SK-N-SH (cell line): Measurements from ENCODE around the gene NR2C1.

Experiments used
- ELF1 ChIP-seq: IDR thresholded peaks from 2 replicates; pipeline ENCODE4 v1.4.0; 2012
- FOXM1 ChIP-seq: IDR thresholded peaks from 2 replicates; pipeline ENCODE4 v1.4.0; 2012; ENCODE audit warnings: low read depth, mild to moderate bottlenecking
- GATA2 ChIP-seq: sonication (generic); formaldehyde crosslinking; IDR thresholded peaks from 2 replicates; pipeline ENCODE4 v1.5.0; 2020; ENCODE audit warnings: mild to moderate bottlenecking, missing genetic modification reagents
- RAD21 ChIP-seq: IDR thresholded peaks from 2 replicates; pipeline ENCODE4 v1.6.1; 2012; ENCODE audit warnings: mild to moderate bottlenecking, low read length
- RCOR1 ChIP-seq: fragments of 150-350 bp; IDR thresholded peaks from 2 replicates; pipeline ENCODE4 v1.6.1; 2017; ENCODE audit warnings: antibody characterized with exemption, low read length
- SIN3A ChIP-seq: IDR thresholded peaks from 2 replicates; pipeline ENCODE4 v1.6.1; 2012; ENCODE audit warnings: low read depth, mild to moderate bottlenecking, low read length, moderate library complexity, borderline replicate concordance
- SMC3 ChIP-seq: IDR thresholded peaks from 2 replicates; pipeline ENCODE4 v1.6.1; 2012; ENCODE audit warnings: low read depth, low read length, improper control_type of control experiment
- YY1 ChIP-seq: IDR thresholded peaks from 2 replicates; pipeline ENCODE4 v1.4.0; 2012; ENCODE audit warnings: low read depth, mild to moderate bottlenecking
- TF ChIP-seq, protein P1 (sequence below): IDR thresholded peaks from 2 replicates; pipeline ENCODE4 v1.4.0; 2012; ENCODE audit warnings: low read depth, borderline replicate concordance
- TF ChIP-seq, protein P2 (sequence below): fragments of 200-600 bp; sonication (generic); IDR thresholded peaks from 2 replicates; pipeline ENCODE4 v1.6.1; 2017; ENCODE audit warnings: antibody characterized with exemption, mild to moderate bottlenecking, moderate library complexity
- TF ChIP-seq, protein P3 (sequence below): IDR thresholded peaks from 2 replicates; pipeline ENCODE4 v1.6.1; 2012; ENCODE audit warnings: mild to moderate bottlenecking, low read depth, low read length, moderate library complexity
- TF ChIP-seq, protein P4 (sequence below): IDR thresholded peaks from 2 replicates; pipeline ENCODE4 v1.4.0; 2012; ENCODE audit warnings: low read depth

DNA sequence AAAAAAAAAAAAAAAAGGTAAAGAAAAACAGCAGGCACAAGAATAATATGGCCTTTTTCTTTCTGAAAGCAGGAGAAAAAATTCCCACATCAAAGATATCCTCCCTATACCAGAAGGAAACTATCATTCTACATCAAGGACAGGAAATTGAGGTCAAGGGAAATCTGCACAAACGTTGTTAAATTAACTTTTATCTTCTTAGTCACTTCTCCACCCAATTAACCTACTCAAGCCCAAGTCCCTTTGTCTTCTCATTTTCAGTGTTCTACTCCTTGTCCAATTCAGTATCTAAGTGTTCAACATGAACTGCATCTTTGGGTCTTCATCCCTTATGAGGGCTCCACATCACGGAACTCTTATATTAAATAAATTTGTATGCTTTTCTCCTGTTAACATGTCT, 85.6 kb downstream of the NR2C1 start:
- TF ChIP-seq, protein P1, sequence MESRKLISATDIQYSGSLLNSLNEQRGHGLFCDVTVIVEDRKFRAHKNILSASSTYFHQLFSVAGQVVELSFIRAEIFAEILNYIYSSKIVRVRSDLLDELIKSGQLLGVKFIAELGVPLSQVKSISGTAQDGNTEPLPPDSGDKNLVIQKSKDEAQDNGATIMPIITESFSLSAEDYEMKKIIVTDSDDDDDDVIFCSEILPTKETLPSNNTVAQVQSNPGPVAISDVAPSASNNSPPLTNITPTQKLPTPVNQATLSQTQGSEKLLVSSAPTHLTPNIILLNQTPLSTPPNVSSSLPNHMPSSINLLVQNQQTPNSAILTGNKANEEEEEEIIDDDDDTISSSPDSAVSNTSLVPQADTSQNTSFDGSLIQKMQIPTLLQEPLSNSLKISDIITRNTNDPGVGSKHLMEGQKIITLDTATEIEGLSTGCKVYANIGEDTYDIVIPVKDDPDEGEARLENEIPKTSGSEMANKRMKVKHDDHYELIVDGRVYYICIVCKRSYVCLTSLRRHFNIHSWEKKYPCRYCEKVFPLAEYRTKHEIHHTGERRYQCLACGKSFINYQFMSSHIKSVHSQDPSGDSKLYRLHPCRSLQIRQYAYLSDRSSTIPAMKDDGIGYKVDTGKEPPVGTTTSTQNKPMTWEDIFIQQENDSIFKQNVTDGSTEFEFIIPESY, result no peak
- TF ChIP-seq, protein P2, sequence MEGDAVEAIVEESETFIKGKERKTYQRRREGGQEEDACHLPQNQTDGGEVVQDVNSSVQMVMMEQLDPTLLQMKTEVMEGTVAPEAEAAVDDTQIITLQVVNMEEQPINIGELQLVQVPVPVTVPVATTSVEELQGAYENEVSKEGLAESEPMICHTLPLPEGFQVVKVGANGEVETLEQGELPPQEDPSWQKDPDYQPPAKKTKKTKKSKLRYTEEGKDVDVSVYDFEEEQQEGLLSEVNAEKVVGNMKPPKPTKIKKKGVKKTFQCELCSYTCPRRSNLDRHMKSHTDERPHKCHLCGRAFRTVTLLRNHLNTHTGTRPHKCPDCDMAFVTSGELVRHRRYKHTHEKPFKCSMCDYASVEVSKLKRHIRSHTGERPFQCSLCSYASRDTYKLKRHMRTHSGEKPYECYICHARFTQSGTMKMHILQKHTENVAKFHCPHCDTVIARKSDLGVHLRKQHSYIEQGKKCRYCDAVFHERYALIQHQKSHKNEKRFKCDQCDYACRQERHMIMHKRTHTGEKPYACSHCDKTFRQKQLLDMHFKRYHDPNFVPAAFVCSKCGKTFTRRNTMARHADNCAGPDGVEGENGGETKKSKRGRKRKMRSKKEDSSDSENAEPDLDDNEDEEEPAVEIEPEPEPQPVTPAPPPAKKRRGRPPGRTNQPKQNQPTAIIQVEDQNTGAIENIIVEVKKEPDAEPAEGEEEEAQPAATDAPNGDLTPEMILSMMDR, result no peak
- TF ChIP-seq, protein P3, sequence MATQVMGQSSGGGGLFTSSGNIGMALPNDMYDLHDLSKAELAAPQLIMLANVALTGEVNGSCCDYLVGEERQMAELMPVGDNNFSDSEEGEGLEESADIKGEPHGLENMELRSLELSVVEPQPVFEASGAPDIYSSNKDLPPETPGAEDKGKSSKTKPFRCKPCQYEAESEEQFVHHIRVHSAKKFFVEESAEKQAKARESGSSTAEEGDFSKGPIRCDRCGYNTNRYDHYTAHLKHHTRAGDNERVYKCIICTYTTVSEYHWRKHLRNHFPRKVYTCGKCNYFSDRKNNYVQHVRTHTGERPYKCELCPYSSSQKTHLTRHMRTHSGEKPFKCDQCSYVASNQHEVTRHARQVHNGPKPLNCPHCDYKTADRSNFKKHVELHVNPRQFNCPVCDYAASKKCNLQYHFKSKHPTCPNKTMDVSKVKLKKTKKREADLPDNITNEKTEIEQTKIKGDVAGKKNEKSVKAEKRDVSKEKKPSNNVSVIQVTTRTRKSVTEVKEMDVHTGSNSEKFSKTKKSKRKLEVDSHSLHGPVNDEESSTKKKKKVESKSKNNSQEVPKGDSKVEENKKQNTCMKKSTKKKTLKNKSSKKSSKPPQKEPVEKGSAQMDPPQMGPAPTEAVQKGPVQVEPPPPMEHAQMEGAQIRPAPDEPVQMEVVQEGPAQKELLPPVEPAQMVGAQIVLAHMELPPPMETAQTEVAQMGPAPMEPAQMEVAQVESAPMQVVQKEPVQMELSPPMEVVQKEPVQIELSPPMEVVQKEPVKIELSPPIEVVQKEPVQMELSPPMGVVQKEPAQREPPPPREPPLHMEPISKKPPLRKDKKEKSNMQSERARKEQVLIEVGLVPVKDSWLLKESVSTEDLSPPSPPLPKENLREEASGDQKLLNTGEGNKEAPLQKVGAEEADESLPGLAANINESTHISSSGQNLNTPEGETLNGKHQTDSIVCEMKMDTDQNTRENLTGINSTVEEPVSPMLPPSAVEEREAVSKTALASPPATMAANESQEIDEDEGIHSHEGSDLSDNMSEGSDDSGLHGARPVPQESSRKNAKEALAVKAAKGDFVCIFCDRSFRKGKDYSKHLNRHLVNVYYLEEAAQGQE, result no peak
- TF ChIP-seq SIN3A (no peak), SMC3 (no peak), ELF1 (no peak), YY1 (no peak), GATA2 (CRISPR knock-in tag) (no peak), RAD21 (no peak), FOXM1 (no peak), RCOR1 (no peak)
- TF ChIP-seq, protein P4, sequence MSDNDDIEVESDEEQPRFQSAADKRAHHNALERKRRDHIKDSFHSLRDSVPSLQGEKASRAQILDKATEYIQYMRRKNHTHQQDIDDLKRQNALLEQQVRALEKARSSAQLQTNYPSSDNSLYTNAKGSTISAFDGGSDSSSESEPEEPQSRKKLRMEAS, result no peak
